Stimulated activated CD8-positive, alpha-beta memory T cell treated with anti-CD3 and anti-CD28 coated beads, Interleukin-15, amount 100 ng/mL, for 48 hours (primary cell): ENCODE measurements around the gene VTA1.
A peak's percentile ranks its signal among the peaks of the same experiment; 100 is the strongest.
"Not testable (repeated sequence)": the region's sequence is repeated elsewhere in the genome, so short reads cannot be mapped to it uniquely, and the experiment has no call there.

Experiments used
- DNase-seq, 2 donors: peaks; one replicate each; pipeline ENCODE4 v3.0.0-alpha.2; 2020; ENCODE audit warnings: low read depth in 2 of 2

The VTA1 gene, protein sequence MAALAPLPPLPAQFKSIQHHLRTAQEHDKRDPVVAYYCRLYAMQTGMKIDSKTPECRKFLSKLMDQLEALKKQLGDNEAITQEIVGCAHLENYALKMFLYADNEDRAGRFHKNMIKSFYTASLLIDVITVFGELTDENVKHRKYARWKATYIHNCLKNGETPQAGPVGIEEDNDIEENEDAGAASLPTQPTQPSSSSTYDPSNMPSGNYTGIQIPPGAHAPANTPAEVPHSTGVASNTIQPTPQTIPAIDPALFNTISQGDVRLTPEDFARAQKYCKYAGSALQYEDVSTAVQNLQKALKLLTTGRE

DNA sequence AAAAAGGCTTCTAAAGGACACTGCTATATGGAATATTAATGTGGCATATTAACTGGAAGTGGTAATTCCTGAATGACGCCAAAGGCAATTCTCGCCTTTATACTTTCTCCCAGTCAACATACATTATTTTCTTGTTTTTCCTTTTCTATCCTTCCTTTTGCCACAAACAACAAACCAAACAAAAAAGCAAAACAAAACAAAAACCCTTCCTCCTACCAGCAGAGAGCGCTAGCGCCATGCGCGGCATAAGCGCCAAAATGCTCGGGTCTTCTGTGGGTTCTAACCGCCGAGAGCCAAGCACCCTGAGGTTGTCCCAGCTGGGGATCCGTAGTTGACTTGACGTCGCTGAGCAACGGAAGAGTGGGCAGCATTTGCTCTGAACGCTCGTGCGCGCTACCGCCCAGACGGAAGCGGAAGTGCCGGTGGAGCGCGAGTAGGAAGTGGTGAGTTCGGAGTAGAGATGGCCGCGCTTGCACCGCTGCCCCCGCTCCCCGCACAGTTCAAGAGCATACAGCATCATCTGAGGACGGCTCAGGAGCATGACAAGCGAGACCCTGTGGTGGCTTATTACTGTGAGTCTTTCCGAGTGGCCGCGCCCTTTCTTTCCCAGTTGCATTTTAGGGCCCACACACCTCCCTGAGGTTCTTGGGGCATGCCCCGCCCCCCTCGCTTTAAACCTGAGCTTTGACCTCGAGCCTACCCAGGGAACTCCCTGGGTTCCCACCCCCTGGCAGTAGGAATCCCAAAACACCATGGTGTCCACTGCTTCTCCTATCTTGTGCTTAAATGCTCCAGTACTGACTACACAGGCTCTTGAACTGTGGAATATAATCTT lies at the start of gene VTA1, which contains the start of gene NMBR:
Gene VTA1 (plus strand): TSS at position 436 of the 835 bp plus-strand sequence. CDS start 25 bp downstream, at position 461.
Gene NMBR (minus strand): TSS at position 295 of the 835 bp plus-strand sequence. CDS start 58,464 bp downstream, outside the sequence.
- DNase-seq: peak; percentile 91 to 95

DNA sequence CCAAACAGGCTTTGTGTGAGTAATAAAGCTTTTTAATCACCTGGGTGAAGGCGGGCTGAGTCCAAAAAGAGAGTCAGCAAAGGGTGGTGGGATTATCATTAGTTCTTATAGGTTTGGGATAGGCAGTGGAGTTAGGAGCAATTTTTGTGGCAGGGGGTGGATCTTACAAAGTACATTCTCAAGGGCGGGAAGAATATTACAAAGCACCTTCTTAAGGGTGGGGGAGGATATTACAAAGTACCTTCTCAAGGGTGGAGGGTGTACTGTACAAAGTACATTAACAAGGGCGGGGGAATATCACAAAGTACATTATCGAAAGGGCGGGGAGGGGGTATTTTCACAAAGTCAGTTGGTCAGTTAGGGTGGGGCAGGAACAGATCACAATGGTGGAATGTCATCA lies 42.2 kb upstream of the VTA1 start:
- not testable (repeated sequence) for DNase-seq

DNA sequence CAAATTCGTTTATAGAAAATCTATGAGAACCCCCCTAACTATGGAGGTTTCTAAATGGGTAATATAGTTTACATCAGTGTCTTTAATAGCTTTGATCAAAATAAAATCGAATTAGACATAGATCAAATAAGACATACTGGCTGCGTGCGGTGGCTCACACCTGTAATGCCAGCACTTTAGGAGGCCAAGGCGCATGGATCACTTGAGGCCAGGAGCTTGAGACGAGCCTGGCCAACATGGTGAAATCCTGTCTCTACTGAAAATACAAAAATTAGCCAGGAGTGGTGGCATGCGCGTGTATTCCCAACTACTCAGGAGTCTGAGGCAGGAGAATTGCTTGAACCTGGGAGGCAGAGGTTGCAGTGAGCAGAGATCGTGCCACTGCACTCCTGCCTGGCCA lies 36.2 kb upstream of the VTA1 start:
- not testable (repeated sequence) for DNase-seq

DNA sequence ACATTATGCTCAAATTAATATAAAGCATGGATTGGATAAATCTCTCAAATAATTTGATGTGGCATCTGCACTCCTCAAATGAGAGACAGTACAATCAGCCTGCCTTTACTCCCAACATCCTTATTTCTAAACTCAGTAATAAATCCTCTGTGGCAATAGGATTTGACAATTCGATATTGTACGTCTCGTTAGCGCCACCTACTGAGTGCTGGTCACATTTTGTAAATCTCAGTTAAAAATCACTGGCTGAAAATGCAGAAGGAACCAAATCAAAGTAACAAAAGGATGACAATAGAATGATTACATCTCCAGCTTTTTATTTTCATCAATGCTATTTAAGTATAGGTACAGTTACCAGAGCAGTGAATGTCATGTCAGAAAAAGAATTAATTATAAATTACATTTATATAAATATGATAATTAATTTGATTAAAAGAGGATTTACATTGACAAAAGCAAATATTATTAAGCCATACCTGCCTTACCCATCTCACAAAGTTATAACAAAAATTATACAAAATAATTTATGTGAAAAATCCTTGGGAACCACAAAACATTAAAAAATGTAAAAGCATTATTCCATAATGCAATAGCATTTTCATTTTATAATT lies 34.5 kb upstream of the VTA1 start:
- peak; percentile 23 to 30 for DNase-seq

DNA sequence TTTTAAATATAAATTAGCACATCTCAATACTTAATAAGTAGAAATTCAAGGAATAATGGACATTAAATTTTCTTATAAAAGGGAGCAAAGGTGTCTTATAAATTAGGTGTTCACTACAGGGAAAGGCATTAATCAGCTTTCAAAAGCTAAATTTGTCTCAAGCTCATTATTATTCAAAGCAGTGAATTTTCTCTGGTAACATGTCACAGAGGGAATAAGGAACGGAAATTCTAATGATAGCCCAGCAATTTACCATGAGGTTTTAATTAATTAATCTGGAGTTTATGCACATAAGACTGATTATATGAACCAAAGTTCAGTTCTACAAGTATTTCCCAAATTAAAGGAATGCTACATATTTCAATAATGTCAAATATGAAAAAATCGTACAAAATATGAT lies 29.7 kb upstream of the VTA1 start:
- DNase-seq: no peak

DNA sequence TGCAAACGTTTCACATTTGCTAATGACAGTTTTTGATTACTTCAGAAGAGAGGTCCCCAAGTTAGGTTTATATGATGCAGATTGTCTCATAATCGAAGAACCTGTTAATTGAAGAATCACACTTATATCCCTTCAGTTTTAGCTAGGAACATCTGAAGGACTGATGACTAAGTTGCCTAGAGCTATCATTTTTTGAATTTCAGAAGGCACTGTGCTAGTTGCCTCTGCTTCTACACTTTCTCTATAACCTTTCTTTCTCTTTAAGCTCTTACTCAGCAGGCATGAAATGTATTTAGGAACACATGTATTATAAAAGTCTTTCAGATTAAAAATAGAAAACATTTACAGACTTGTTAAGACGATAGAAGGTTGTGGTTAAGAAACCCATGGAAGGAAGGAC lies 28.7 kb upstream of the VTA1 start:
- no peak for DNase-seq

DNA sequence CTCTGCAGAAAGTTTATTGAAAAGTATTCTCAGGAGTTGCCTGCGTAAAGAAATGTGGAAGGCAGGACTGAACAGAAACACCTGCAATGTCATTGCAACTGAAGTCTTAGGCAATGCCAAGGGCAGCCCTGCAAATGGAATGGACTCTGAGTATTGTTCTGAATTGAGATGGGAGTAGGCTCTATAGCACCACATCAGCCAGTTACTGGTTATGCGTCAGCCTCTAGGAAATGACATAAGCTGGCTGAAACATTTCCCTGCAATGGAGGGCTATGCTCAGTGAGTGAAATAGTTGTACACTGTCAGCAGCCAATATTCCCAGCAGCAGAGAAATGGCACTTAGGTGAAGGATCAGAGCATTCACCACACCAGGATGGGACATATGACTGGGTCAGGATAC lies 28.1 kb upstream of the VTA1 start:
- DNase-seq: no peak

DNA sequence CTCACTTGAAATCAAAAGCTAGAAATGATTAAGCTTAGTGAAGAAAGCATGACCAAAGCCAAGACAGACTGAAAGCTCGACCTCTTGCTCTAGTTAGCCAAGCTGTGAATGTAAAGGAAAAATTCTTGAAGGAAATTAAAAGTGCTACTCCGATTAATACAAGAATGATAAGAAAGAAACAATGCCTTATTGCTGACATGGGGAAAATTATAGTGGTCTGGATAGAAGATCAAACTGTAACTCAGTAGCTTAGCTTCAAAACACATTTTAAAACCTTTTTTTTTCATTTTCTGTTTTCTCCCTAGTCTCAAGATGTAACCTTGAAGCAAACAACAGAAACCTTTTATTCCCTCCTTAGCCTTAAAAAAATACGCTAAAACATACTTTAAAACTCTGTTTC lies 25.7 kb upstream of the VTA1 start:
- DNase-seq: no peak

DNA sequence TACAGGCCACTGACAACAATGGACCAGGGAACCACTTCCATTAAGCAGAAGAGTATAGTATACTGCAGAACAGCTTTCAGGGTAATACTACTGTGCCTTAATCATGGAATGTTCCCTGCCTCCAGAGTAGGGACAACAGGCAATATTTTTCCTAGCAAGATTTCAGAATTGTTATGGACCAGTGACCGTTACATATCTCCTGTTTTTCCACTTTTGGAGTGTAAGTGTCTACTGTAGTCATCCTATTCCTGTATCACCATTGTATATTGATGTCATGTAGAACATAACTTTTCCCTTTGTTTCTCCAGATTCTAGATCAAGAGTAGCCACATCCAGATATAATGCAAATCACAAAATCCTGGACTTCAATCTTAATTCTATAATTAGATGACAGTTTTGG lies 16.2 kb upstream of the VTA1 start:
- DNase-seq: no peak

DNA sequence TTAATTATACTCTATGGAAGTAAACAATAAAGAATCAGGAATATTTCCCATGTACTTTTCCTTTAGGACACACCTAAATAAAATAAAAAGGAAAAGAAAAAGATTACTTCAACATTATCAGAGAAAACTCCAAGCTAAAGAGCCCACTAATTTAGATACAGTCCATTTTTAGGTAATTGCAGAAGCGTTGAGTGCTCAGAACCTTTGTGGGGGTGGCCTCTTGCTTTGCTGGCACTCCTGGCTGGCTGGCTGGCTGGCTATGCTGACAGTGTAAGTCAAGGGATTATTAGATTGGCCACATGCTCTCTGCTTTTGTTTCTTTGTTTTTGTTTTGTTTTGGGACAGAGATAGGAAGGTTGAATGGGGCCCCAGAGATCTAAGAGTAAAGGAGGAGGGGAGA lies 14.4 kb upstream of the VTA1 start, which contains the start of gene GJE1:
Gene GJE1 (plus strand): TSS at position 301 of the 400 bp plus-strand sequence. CDS start 234 bp downstream, outside the sequence.
- DNase-seq: no peak

DNA sequence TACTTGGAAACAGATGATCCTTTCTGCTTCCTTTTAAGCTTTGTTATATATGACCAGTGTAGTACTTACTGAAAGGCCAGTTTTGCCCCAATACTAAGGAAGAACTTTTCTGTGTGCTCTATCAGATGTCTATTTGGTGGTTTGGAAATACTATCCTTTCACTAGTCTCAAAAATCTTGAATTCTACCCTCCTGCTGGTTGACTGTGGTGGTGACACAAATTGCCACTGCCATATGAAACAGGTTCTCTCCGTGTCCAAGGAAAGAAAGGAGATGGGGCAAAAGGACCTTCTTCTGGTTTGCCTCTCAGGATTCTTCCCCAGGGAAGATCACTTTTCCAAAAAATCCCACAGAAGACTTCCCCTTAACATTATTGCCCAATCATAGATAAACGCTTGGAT lies 8.2 kb upstream of the VTA1 start:
- DNase-seq: no peak

DNA sequence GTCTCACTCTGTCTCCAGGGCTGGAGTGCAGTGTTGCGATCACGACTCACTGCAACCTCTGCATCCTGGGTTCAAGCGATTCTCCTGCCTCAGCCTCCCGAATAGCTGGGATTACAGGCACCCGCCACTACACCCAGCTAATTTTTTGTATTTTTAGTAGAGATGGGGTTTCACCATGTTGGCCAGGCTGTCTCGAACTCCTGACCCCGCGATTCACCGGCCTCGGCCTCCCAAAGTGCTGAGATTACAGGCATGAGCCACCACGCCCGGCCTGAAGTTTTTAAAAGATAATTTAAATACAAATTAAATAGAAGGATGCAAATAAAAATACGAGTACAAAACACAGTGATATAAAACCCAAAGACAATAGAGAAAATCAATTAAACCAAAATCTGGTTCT lies 5.5 kb upstream of the VTA1 start:
- not testable (repeated sequence) for DNase-seq

DNA sequence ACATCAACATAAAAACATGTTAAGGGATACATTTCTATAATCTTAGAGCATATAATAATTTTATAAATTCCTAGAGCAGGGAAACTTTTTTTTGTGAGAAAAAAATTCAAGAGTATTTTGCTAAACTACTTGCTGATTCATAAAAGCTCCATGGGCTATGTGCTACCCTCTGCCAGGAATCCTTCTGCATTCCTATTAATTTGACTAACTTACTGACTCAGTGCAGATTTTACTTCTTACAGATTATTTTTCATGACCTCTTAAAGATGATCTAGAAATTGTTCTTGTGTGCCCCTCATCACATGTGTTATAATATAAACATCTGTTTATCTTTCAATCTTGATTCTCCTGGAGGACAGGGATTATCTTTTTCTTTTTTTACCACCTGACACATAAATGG lies 5.7 kb downstream of the VTA1 start:
- DNase-seq: no peak

DNA sequence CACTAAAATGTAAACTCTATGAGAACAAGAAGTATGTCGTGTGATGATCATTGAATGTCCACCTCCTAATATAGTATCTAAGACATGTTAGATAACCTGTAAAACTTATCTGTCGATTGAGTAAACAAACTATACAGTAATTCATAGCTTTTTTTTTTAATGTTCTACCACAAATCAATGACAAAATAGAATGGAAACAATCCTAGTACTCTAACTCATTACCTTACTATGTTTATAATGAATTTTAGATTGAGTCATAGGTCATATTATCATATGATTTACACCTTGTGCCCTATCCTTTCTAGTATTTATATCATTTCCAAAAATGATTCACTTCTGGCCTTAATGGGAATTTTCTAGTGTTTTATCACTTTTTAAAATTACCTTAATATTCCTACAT lies 6.1 kb downstream of the VTA1 start:
- no peak for DNase-seq

DNA sequence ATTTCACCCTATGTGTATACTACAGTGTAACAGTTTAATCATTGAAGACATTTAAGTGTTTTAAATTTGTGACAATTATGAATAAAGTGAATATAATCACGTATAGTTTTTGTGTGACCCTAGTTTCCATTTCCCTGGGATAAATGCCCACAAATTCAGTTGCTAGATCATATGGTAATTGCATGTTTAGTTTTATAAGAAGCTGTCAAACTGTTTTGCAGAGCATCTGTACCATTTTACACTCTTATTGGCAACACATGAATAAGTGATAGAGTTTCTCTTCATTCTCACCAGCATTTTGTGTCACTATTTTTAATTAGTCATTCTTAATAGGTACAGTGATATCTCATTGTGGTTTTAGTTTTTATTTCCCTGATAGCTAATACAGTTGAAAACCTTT lies 7.3 kb downstream of the VTA1 start:
- DNase-seq: no peak

DNA sequence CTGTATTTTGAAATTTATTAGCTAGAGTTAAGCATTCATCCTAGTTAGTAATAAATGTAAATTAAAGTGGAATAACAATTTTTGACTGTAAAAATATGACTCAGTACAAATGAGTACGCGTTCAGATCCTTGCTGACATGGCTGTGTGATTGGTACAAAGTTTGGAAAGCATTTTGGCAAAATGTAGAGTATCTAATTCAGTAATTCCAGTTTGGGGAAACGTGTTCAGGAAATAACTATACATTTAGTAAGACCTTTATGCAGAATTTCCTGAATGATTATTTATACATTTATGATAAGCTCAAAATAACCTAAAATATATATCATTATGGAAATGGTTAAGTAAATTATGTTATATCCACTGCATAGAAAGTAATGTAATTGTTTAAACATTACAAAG lies 8.0 kb downstream of the VTA1 start:
- DNase-seq: no peak

DNA sequence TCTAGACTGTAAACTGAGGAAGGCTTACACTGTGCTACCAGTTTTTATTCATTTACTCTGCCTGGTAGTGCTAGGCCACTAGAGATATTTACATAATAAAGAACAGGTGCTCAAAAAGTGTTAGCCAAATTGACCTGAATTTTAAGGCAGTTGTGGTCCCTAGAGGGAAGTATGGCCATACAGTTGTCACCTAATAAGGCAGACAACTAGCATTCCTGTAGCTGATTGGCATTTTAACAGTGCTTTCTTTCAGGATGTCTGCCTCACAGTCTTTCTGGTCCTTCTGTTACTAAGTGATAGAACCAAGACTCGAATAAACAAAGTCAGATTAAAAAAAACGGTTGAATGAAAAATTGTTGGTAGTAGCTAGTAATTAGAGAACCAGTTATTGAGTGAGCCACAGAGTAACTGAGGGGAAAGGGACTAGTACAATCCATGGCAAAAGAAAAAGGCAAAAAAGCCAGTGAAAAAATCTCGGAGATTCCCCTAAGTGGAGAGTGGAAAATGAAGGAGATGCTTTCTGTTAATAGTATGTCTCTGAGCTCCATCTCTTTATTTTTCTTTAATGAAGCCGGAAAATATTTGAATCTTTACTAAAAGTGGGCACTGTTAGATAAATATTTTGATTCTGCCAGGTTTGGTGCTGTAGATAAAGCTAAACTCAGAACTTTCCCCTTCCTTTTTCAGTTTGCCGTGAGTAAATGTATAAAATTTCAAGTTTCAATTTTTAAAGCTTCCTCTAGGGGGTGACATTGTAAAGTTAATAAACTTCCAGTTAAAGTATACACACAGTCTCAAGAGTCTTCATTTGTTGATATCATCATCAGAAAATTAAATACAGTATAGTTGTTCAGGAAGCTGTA lies 9.1 kb downstream of the VTA1 start:
- no peak for DNase-seq

DNA sequence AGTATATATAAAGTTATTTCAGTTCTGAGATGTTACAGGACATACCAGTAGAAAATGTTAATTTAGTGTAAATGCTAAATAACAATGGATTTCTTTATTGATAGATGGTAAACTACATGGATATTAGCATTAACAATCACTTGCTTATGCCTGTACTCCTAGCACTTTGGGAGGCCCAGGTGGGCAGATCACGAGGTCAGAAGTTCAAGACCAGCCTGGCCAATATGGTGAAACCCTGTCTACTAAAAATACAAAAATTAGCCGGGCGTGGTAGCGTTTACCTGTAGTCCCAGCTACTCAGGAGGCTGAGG lies 9.7 kb downstream of the VTA1 start:
- not testable (repeated sequence) for DNase-seq

DNA sequence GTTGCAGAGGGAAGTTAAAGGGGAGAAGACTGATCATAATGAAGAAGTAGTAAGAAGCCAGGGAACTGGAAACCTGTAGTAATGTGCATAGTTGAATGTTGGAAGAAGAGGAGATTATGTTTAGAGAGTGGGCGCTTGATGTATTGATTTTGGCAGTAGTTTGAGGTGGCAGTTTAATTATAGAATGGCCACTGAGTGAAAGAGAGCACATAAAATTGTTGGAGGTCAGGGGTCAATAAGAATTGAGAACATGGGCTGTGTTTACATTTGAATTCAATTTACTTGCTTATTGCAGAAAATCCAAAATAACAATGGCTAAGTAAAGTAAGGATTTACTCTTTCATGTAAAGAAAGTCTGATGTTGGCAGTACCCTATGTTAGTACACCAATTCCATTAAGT lies 15.7 kb downstream of the VTA1 start:
- DNase-seq: no peak

DNA sequence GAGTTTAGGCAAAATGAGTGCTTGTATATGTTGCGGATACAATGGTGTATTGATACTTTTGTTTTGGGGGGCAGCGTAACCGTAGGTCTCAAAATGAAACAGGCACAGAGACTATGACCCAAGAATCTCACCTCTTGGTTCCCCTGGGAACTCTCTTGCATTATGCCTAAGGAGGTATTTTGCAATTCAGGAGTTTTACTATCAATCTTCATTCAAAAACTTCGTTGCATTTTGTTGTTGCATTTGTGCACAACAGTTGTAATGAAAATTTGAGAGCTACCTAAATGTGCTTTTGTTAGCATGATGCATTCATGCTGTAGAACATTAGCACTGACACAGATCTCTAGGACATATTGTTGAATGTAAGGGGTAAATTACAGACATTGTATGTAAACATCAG lies 18.2 kb downstream of the VTA1 start:
- no peak for DNase-seq

DNA sequence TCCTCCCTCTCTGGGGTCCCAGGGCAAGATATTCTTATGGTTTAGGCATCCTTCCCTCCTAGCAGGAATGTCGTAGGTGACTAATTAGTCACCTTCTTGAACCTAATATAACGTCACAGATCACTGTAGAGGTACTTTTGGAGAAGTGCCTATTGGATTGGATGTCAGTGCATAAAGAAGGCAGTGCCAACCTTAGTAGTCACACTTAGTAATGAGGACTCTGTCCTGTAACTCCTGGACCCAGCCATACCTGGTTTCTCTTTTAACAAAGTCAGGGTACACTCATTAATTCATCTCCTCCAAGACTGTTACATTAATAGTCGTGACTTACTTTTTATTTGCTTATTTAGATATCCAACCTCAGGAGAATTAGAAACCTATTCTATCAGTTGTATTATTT lies 20.0 kb downstream of the VTA1 start:
- DNase-seq: no peak

DNA sequence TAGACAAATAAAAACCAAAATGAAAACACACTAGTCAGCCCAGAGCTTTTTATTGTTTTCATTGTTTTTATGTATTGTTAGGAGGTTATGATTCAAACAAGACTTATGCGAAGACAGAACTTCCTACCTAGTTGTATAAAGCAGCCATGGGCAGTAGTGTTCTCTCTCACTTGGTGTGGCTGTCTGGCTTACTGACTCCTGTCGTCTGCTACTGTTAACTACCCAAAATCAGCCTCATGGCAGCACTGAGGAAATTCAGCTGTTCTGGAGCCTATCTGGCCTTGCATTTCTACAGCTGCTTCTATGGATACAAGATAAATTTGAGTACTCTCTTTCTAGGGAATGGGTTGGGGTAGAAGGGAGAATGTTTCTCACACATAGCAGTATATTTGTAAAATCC lies 20.4 kb downstream of the VTA1 start:
- no peak for DNase-seq
